Hepatocyte (in vitro differentiated cells): ENCODE data around the gene AMIGO2.

Experiments used
- CTCF ChIP-seq: fragments of 200-600 bp; sonication (generic); IDR thresholded peaks from 2 replicates; pipeline ENCODE4 v1.5.1; 2016; ENCODE audit warnings: antibody characterized with exemption, mild to moderate bottlenecking; ENCODE audit not compliant: poor library complexity
- EZH2 ChIP-seq: fragments of 200-600 bp; sonication (generic); IDR thresholded peaks from 2 replicates; pipeline ENCODE4 v1.6.1; 2016; ENCODE audit warnings: antibody characterized with exemption, mild to moderate bottlenecking, borderline replicate concordance
- EZH2phosphoT487 ChIP-seq: fragments of 200-600 bp; sonication (generic); IDR thresholded peaks from one replicate; pipeline ENCODE4 v1.6.1; 2018; ENCODE audit warnings: antibody characterized with exemption, mild to moderate bottlenecking, low read depth, moderate library complexity; ENCODE audit not compliant: unreplicated experiment, severe bottlenecking

- TF ChIP-seq CTCF: no peak
- no peak for TF ChIP-seq EZH2
- TF ChIP-seq EZH2phosphoT487: no peak
Measured at GRCh38 chr12:47065546-47065945, 14.2 kb downstream of the AMIGO2 start.
